Pancreas (tissue), 10 donors: ENCODE results near the gene ZNF280A. TPM values are rescaled to one million over a fixed set of nuclear protein-coding genes. Genes with fewer than 3 reads are reported as not detected.
"Not testable (repeated sequence)": the region's sequence is repeated elsewhere in the genome, so short reads cannot be mapped to it uniquely, and the experiment has no call there.

Experiments used
- ATAC-seq, 4 donors: fragments of 200-7000 bp; cut with Tn5 transposase; one replicate each; pipeline versions ENCODE4 v1.8.0 to v1.9.1; 2020; ENCODE audit warnings: mild to moderate bottlenecking in 4 of 4, moderate library complexity in 4 of 4
- DNase-seq, 6 donors: peaks; one replicate each; pipeline ENCODE4 v3.0.0-alpha.2; 2020
- FAIRE-seq: peaks from 2 replicates; lab custom pipeline; 2012; peaks lifted over from hg19 to GRCh38; lab: Jason Lieb, UNC
- H3K27ac ChIP-seq, 4 donors: fragments of 200-600 bp; sonication (generic); 1 replicate in 3 of 4; 2 replicates in 1 of 4; pipeline versions ENCODE4 v1.5.0 to v1.8.0; 2020
- H3K27me3 ChIP-seq, 4 donors: fragments of 200-600 bp; one replicate each; pipeline ENCODE4 v1.8.0; 2021
- H3K36me3 ChIP-seq, 3 donors: fragments of 200-600 bp; sonication (generic) in 1 of 3; one replicate each; pipeline versions ENCODE4 v1.5.0 to v1.8.0; 2020 to 2021
- H3K4me1 ChIP-seq, 3 donors: fragments of 200-600 bp; one replicate each; pipeline ENCODE4 v1.8.0; 2021
- H3K4me3 ChIP-seq, 4 donors: fragments of 200-600 bp; sonication (generic) in 2 of 4; one replicate each; pipeline versions ENCODE4 v1.5.0 to v1.8.0; 2020 to 2021
- H3K9me3 ChIP-seq, 4 donors: fragments of 200-600 bp; one replicate each; pipeline ENCODE4 v1.8.0; 2021
- WGBS, 2 donors: extraction: QIAGEN DNeasy Blood & Tissue Kit; methylation state at CpG; one replicate each; pipeline ENCODE4 v1.1.7; 2013; 5-methylcytosine and 5-hydroxymethylcytosine counted together
- intact Hi-C, 3 donors: fragments of 100-400 bp; cut with DNase I; formaldehyde crosslinking; loops; one replicate each; pipeline versions ENCODE4 v1.11.1 to v1.14.2; 2022
- polyA plus RNA-seq, 2 donors: library from polyadenylated mRNA; stranded (reverse); fragments of 200-250 nt; gene quantifications; one replicate each; pipeline ENCODE4 v1.2.3, GENCODE V29; 2013
- total RNA-seq, 6 donors: library from RNA; stranded (reverse); fragmentation: NEBNext Ultra II Directional in 4 of 6; extraction: Animal tissue kit (Norgen Biotek cat#: 25700) in 4 of 6; gene quantifications; one replicate each; pipeline versions ENCODE4 v1.2.1 to v1.2.4, GENCODE V29; 2021 to 2023
- TF ChIP-seq, protein P1 (sequence below), 4 donors: fragments of 200-600 bp; sonication (generic) in 3 of 4; IDR thresholded peaks; one replicate each; pipeline versions ENCODE4 v1.5.0 to v1.8.0; 2021; ENCODE audit warnings: antibody characterized with exemption in 4 of 4
- donor health status: healthy with polysubstance abuse.
- donor health status: DM: no; HTN: no; CAD: no; lungs with moderate emphysema.
- donor health status: DM: no; HTN: no; CAD: no.
- donor health status: control.
- donor health status: control.
- donor health status: Bipolar disorder and iron deficiency.
- donor health status: DM: yes; HTN: yes; CAD: no.
- donor health status: DM: no; HTN: no; CAD: no.
- donor health status: DM: no; HTN: no; CAD: no.
- donor health status: DM: yes; HTN: yes; CAD: no.

ZNF280A gene
- total and polyA plus RNA-seq, 8 donors = not detected

DNA sequence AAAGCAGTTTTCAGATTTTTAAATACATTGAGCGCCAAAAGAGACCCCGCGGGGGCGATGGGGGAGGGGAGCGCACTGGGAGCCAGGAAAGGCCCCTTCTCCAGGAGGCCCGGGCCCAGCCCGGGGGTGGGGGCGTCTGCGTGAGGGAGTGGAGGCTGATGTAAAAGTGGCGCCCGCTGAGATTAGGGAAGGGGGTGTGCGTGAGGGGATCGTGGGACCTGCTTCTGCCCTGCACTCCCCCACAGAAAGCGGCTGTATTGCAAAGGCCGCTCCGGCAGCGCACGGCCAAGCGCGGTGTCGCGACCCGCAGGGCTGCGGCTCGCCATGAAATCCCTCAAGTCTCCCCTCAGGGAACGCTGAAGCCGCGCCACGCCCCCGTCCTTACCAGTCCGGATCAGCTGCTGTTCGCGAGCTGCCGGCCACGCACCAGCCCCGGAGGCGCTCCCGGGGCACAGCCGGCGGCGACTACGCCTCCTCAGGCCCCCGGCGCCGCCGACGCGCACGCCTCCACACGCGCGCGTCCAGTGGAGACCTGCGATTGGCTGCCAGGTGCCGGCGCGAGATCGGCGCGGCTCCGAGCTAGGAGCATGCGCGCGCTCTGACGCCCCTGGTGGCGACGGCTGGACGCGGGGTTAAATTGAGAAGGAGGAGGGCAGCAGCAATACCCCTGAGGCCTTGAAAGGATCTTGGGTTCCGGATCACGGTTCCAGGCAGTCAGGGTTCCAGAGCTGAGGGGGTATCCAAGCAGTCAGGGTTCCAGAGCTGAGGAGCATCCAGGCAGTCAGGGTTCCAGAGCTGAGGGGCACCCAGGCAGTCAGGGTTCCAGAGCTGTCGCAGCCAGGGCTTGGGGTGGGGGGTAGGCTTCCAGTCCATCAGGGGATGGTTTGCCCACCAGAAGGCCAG, 11.5 kb downstream of the ZNF280A start, which contains the start of gene ZNF280B:
ZNF280B (minus strand) TSS at position 469 of the 903 bp plus-strand sequence. CDS start 19,344 bp downstream, outside the sequence.
- 2 to 3% methylated on average over 69 to 72 of the region's 72 CpGs for WGBS, 2 donors
- H3K9me3 ChIP-seq = no peaks in the 10 kb centered on the region
- no peak for FAIRE-seq
- peak; percentile 99 to 100 (median 100) for ATAC-seq
- peak within 1 kb of the TSS; percentile 13 to 70 (median 55) for H3K4me3 ChIP-seq
- no peaks in the 10 kb centered on the region for H3K36me3 ChIP-seq
- no peaks in the 10 kb centered on the region for H3K27me3 ChIP-seq
- intact Hi-C loops = no loop called here
- peak; percentile 62 to 92 (median 84) for DNase-seq
- no peaks in the 10 kb centered on the region for H3K4me1 ChIP-seq
- H3K27ac ChIP-seq = no peak within 1 kb of the TSS
- TF ChIP-seq, protein P1, sequence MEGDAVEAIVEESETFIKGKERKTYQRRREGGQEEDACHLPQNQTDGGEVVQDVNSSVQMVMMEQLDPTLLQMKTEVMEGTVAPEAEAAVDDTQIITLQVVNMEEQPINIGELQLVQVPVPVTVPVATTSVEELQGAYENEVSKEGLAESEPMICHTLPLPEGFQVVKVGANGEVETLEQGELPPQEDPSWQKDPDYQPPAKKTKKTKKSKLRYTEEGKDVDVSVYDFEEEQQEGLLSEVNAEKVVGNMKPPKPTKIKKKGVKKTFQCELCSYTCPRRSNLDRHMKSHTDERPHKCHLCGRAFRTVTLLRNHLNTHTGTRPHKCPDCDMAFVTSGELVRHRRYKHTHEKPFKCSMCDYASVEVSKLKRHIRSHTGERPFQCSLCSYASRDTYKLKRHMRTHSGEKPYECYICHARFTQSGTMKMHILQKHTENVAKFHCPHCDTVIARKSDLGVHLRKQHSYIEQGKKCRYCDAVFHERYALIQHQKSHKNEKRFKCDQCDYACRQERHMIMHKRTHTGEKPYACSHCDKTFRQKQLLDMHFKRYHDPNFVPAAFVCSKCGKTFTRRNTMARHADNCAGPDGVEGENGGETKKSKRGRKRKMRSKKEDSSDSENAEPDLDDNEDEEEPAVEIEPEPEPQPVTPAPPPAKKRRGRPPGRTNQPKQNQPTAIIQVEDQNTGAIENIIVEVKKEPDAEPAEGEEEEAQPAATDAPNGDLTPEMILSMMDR (IDR thresholded peaks at IDR 0.05) = peak; percentile 36 to 59 (median 52)

DNA sequence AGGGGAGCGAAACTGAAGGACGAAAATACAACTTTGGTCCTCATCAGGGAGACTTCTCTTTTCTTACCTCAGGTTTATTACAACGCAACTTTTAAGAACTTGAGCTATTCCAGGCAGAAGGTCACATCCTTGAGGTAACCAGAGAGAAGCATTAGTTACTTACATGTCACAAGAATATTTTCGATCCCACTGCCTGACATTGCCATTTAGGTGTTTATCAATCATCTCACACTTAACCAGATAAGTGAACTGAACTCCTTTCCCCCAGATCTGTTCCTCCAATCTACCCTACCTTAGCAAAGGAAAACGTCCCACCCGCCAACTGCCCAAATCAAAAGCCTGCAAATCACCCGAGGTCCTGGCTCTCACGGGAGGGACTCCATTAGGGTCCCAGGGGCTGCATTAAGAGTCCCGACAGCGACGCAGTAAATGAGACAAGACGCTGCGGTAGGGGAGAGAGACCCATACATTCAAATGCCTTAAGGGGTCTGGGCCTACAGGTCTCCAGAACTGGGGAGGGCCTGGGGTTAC, 12.3 kb downstream of the ZNF280A start:
- peak overlapping the region; percentile 13 to 70 (median 55) for H3K4me3 ChIP-seq
- FAIRE-seq = no peak
- TF ChIP-seq, protein P1 (IDR thresholded peaks at IDR 0.05) = no peak
- H3K36me3 ChIP-seq = no peaks in the 10 kb centered on the region
- DNase-seq = no peak
- ATAC-seq = peak; percentile 9 to 33 (median 20)
- WGBS, 2 donors = 30 to 31% methylated on average over 13 of the region's 13 CpGs
- no peaks in the 10 kb centered on the region for H3K4me1 ChIP-seq
- no peak overlapping the region for H3K27ac ChIP-seq
- no peaks in the 10 kb centered on the region for H3K9me3 ChIP-seq
- intact Hi-C loops = no loop called here
- H3K27me3 ChIP-seq = no peaks in the 10 kb centered on the region

DNA sequence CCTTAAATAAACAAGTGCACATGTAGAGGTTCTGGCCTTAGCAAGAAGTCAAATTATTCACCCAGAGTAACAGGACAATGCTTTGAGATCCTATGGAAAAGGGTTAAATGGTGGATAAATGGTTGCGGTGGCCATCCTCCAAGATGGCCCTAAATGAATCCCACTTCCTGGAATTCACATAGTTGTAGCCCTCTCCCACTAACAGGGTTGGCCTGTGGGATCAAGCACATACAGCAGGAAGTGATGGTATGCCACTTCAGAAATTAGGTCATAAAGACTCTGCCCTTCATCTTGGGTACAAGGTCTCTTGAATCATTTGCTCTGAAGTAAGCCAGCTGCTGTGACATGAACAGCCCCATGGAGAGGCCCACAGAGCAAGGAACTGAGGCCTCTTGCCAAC, 13.3 kb downstream of the ZNF280A start:
- no peak overlapping the region for H3K27ac ChIP-seq
- H3K27me3 ChIP-seq = no peaks in the 10 kb centered on the region
- no peaks in the 10 kb centered on the region for H3K9me3 ChIP-seq
- intact Hi-C loops = no loop called here
- no peak overlapping the region for H3K4me3 ChIP-seq
- FAIRE-seq (no peak), ATAC-seq (no peak), DNase-seq (no peak)
- no peaks in the 10 kb centered on the region for H3K36me3 ChIP-seq
- TF ChIP-seq, protein P1 (IDR thresholded peaks at IDR 0.05) = no peak
- WGBS, 2 donors = 97 to 100% methylated on average over 1 of the region's 1 CpG
- no peaks in the 10 kb centered on the region for H3K4me1 ChIP-seq

DNA sequence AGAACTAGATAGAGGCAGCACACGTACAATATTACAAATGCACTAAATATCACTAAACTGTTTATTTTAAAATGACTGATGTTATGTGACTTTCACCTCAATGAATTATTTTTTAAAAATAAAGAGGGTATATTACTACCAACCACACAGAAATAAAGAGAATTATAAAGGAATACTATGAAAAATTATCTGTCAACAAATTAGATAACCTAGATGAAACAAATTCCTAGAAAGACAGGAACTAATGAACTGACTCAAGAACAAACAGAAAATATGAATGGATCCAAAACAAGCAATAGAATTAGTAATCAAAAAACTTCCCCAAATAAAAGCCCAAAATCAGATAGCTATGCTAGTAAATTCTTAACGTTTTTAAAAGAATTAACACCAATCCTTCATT, 21.8 kb downstream of the ZNF280A start:
- Histone ChIP-seq H3K4me3 (no peak overlapping the region), H3K27ac (no peak overlapping the region), H3K36me3 (no peaks in the 10 kb centered on the region), H3K4me1 (no peaks in the 10 kb centered on the region), H3K27me3 (no peaks in the 10 kb centered on the region), H3K9me3 (no peaks in the 10 kb centered on the region)
- ATAC-seq (no peak), DNase-seq (no peak), FAIRE-seq (no peak)
- TF ChIP-seq, protein P1 (IDR thresholded peaks at IDR 0.05) = no peak
- WGBS, 2 donors = 59 to 60% methylated on average over 2 of the region's 2 CpGs
- intact Hi-C loops = no loop called here

DNA sequence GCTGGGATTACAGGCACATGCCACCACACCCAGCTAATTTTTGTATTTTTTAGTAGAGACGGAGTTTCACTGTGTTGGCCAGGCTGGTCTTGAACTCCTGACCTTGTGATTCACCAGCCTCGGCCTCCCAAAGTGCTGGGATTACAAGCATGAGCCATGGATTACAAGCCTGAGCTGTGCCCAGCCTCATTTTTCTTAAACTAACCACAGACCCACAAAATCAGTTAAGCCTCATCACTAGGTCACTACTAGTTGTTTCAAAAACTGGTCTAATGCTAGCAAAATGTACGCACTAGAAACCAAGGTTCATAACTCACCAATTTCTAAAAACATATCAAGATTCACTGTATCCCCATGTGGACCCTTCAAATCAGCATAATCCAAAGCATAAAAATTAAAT, 28.5 kb downstream of the ZNF280A start:
- H3K9me3 ChIP-seq, H3K4me3 ChIP-seq, H3K4me1 ChIP-seq, H3K27me3 ChIP-seq, DNase-seq, FAIRE-seq, H3K36me3 ChIP-seq, H3K27ac ChIP-seq, ATAC-seq, intact Hi-C loops: not testable (repeated sequence)
- WGBS, 2 donors = 96 to 97% methylated on average over 3 of the region's 3 CpGs
